ENCODE measurements around the gene OR10J4. TPM values are rescaled to one million over a fixed set of nuclear protein-coding genes. Genes with fewer than 3 reads are reported as not detected.

The OR10J4 gene
- total and polyA plus RNA-seq, 4 donors, result not detected

- Histone ChIP-seq H3K9ac (ENCODE audit: insufficient read depth in 1 of 2, low read length in 2 of 2) (no peak overlapping the region), H3K4me3 (no peak overlapping the region), H3K27me3 (ENCODE audit: control insufficient read depth in 3 of 3, insufficient read depth in 3 of 3, low read length in 2 of 3) (no peaks in the 10 kb centered on the region), H3K27ac (ENCODE audit: low read depth in 1 of 2, low read length in 1 of 2) (no peak overlapping the region), H3K9me3 (ENCODE audit: control insufficient read depth in 4 of 4, insufficient read depth in 3 of 4, low read length in 3 of 4) (peaks cover 0 to 4% (median 0%) of the 10 kb centered on the region in 4 donors), H3K4me1 (ENCODE audit: control insufficient read depth in 5 of 5, insufficient read depth in 5 of 5, low read length in 5 of 5) (no peaks in the 10 kb centered on the region), H3K36me3 (ENCODE audit: control insufficient read depth in 4 of 4, insufficient read depth in 4 of 4, low read length in 4 of 4) (no peaks in the 10 kb centered on the region)
- TF ChIP-seq CTCF (IDR thresholded peaks at IDR 0.05; ENCODE audit: control extremely low read depth, extremely low read depth), result no peak
- no peak for DNase-seq
- WGBS, 2 donors, result 75 to 79% methylated on average over 2 of the region's 2 CpGs
- no peak for ATAC-seq (ENCODE audit: insufficient read depth, low FRiP score)
Observed at GRCh38 chr1:159459551-159459950, 27.5 kb downstream of the OR10J4 start.

- no peaks in the 10 kb centered on the region for H3K27me3 ChIP-seq (ENCODE audit: control insufficient read depth in 3 of 3, insufficient read depth in 3 of 3, low read length in 2 of 3)
- WGBS, 2 donors, result 89 to 92% methylated on average over 3 of the region's 3 CpGs
- no peak overlapping the region for H3K27ac ChIP-seq (ENCODE audit: low read depth in 1 of 2, low read length in 1 of 2)
- H3K4me3 ChIP-seq, result no peak overlapping the region
- DNase-seq (no peak), ATAC-seq (ENCODE audit: insufficient read depth, low FRiP score) (no peak)
- no peaks in the 10 kb centered on the region for H3K36me3 ChIP-seq (ENCODE audit: control insufficient read depth in 4 of 4, insufficient read depth in 4 of 4, low read length in 4 of 4)
- no peak overlapping the region for H3K9ac ChIP-seq (ENCODE audit: insufficient read depth in 1 of 2, low read length in 2 of 2)
- H3K4me1 ChIP-seq (ENCODE audit: control insufficient read depth in 5 of 5, insufficient read depth in 5 of 5, low read length in 5 of 5), result peaks cover 0 to 4% (median 0%) of the 10 kb centered on the region in 5 donors
- H3K9me3 ChIP-seq (ENCODE audit: control insufficient read depth in 4 of 4, insufficient read depth in 3 of 4, low read length in 3 of 4), result peaks cover 0 to 4% (median 0%) of the 10 kb centered on the region in 4 donors
- no peak for TF ChIP-seq CTCF (IDR thresholded peaks at IDR 0.05; ENCODE audit: control extremely low read depth, extremely low read depth)
Observed at GRCh38 chr1:159465191-159465603, 33.2 kb downstream of the OR10J4 start.

- Histone ChIP-seq H3K36me3 (ENCODE audit: control insufficient read depth in 4 of 4, insufficient read depth in 4 of 4, low read length in 4 of 4) (no peaks in the 10 kb centered on the region), H3K9ac (ENCODE audit: insufficient read depth in 1 of 2, low read length in 2 of 2) (no peak overlapping the region), H3K4me1 (ENCODE audit: control insufficient read depth in 5 of 5, insufficient read depth in 5 of 5, low read length in 5 of 5) (peaks cover 0 to 5% (median 0%) of the 10 kb centered on the region in 5 donors), H3K27ac (ENCODE audit: low read depth in 1 of 2, low read length in 1 of 2) (no peak overlapping the region), H3K9me3 (ENCODE audit: control insufficient read depth in 4 of 4, insufficient read depth in 3 of 4, low read length in 3 of 4) (no peaks in the 10 kb centered on the region), H3K4me3 (no peak overlapping the region), H3K27me3 (ENCODE audit: control insufficient read depth in 3 of 3, insufficient read depth in 3 of 3, low read length in 2 of 3) (no peaks in the 10 kb centered on the region)
- no peak for TF ChIP-seq CTCF (IDR thresholded peaks at IDR 0.05; ENCODE audit: control extremely low read depth, extremely low read depth)
- DNase-seq (no peak), ATAC-seq (ENCODE audit: insufficient read depth, low FRiP score) (no peak)
- WGBS, 2 donors, result 94 to 96% methylated on average over 2 of the region's 2 CpGs
Observed at GRCh38 chr1:159468321-159468720, 36.3 kb downstream of the OR10J4 start.

- WGBS, 2 donors, result 63 to 65% methylated on average over 4 of the region's 4 CpGs
- Histone ChIP-seq H3K4me1 (ENCODE audit: control insufficient read depth in 5 of 5, insufficient read depth in 5 of 5, low read length in 5 of 5) (peaks cover 0 to 5% (median 0%) of the 10 kb centered on the region in 5 donors), H3K27me3 (ENCODE audit: control insufficient read depth in 3 of 3, insufficient read depth in 3 of 3, low read length in 2 of 3) (no peaks in the 10 kb centered on the region), H3K27ac (ENCODE audit: low read depth in 1 of 2, low read length in 1 of 2) (no peak overlapping the region), H3K9me3 (ENCODE audit: control insufficient read depth in 4 of 4, insufficient read depth in 3 of 4, low read length in 3 of 4) (no peaks in the 10 kb centered on the region), H3K36me3 (ENCODE audit: control insufficient read depth in 4 of 4, insufficient read depth in 4 of 4, low read length in 4 of 4) (no peaks in the 10 kb centered on the region), H3K9ac (ENCODE audit: insufficient read depth in 1 of 2, low read length in 2 of 2) (no peak overlapping the region), H3K4me3 (no peak overlapping the region)
- TF ChIP-seq CTCF (IDR thresholded peaks at IDR 0.05; ENCODE audit: control extremely low read depth, extremely low read depth), result no peak
- DNase-seq (peak in 1 of 3 donors; percentile 19), ATAC-seq (ENCODE audit: insufficient read depth, low FRiP score) (no peak)
Observed at GRCh38 chr1:159469921-159470533, 38.0 kb downstream of the OR10J4 start.
